Neutrophil (primary cell): ENCODE measurements around the gene GTF2H3.

Experiments
- H3K27ac ChIP-seq: fragments of 200-600 bp; sonication (generic); 2 replicates; pipeline ENCODE4 v1.5.1; 2016; ENCODE audit warnings: mild to moderate bottlenecking, moderate library complexity
- H3K27me3 ChIP-seq: fragments of 200-600 bp; sonication (generic); 2 replicates; pipeline ENCODE4 v1.6.0; 2016; ENCODE audit warnings: mild to moderate bottlenecking
- H3K36me3 ChIP-seq: fragments of 200-600 bp; sonication (generic); 2 replicates; pipeline ENCODE4 v1.5.1; 2017
- H3K4me1 ChIP-seq, 2 experiments: fragments of 200-600 bp in 1 of 2; sonication (generic) in 1 of 2; 1 replicate in 1 of 2; 2 replicates in 1 of 2; pipeline versions ENCODE4 v1.5.1 to v1.6.1; 2013 to 2016; ENCODE audit warnings: low read depth in 1 of 2, low read length in 1 of 2, mild to moderate bottlenecking in 1 of 2, moderate library complexity in 1 of 2; ENCODE audit not compliant: control insufficient read depth in 1 of 2, insufficient read depth in 1 of 2
- H3K4me3 ChIP-seq, 2 experiments: fragments of 200-600 bp in 1 of 2; sonication (generic) in 1 of 2; 1 replicate in 1 of 2; 2 replicates in 1 of 2; pipeline ENCODE4 v1.5.1; 2013 to 2016; ENCODE audit warnings: low read depth in 1 of 2, low read length in 1 of 2, mild to moderate bottlenecking in 1 of 2, moderate library complexity in 1 of 2
- H3K9me3 ChIP-seq: fragments of 200-600 bp; sonication (generic); 2 replicates; pipeline ENCODE4 v1.5.1; 2016
- CTCF ChIP-seq: fragments of 200-600 bp; sonication (generic); IDR thresholded peaks from 2 replicates; pipeline ENCODE4 v1.5.1; 2016; ENCODE audit warnings: antibody characterized with exemption

The GTF2H3 gene

GRCh38 chr12:123676616-123677320 lies 43.1 kb downstream of the GTF2H3 start:
- no peak for TF ChIP-seq CTCF
- H3K9me3 ChIP-seq: no peaks in the 10 kb centered on the region
- no peaks in the 10 kb centered on the region for H3K36me3 ChIP-seq
- H3K4me1 ChIP-seq: peaks cover 0 to under 1% of the 10 kb centered on the region in 2 experiments
- H3K4me3 ChIP-seq: no peak overlapping the region
- H3K27ac ChIP-seq: no peak overlapping the region
- H3K27me3 ChIP-seq: peaks cover 1% of the 10 kb centered on the region

- Histone ChIP-seq H3K4me1 (no peaks in the 10 kb centered on the region), H3K36me3 (no peaks in the 10 kb centered on the region), H3K9me3 (no peaks in the 10 kb centered on the region), H3K27me3 (no peaks in the 10 kb centered on the region), H3K4me3 (no peak overlapping the region), H3K27ac (no peak overlapping the region)
- TF ChIP-seq CTCF: no peak
These were observed 45.4 kb downstream of the GTF2H3 start for GRCh38 chr12:123678981-123679380.

GRCh38 chr12:123681605-123682004 lies 48.0 kb downstream of the GTF2H3 start:
- no peaks in the 10 kb centered on the region for H3K27me3 ChIP-seq
- no peak for TF ChIP-seq CTCF
- H3K9me3 ChIP-seq: no peaks in the 10 kb centered on the region
- no peak overlapping the region for H3K4me3 ChIP-seq
- H3K4me1 ChIP-seq: no peaks in the 10 kb centered on the region
- H3K36me3 ChIP-seq: no peaks in the 10 kb centered on the region
- H3K27ac ChIP-seq: no peak overlapping the region

- TF ChIP-seq CTCF: no peak
- H3K27ac ChIP-seq: no peak overlapping the region
- H3K27me3 ChIP-seq: no peaks in the 10 kb centered on the region
- H3K36me3 ChIP-seq: no peaks in the 10 kb centered on the region
- no peaks in the 10 kb centered on the region for H3K9me3 ChIP-seq
- H3K4me1 ChIP-seq: no peaks in the 10 kb centered on the region
- no peak overlapping the region for H3K4me3 ChIP-seq
These were observed 50.3 kb downstream of the GTF2H3 start for GRCh38 chr12:123683964-123684363.

GRCh38 chr12:123686636-123687190 lies 53.1 kb downstream of the GTF2H3 start:
- H3K27me3 ChIP-seq: no peaks in the 10 kb centered on the region
- H3K36me3 ChIP-seq: no peaks in the 10 kb centered on the region
- no peak for TF ChIP-seq CTCF
- H3K4me3 ChIP-seq: no peak overlapping the region
- H3K27ac ChIP-seq: no peak overlapping the region
- no peaks in the 10 kb centered on the region for H3K9me3 ChIP-seq
- no peaks in the 10 kb centered on the region for H3K4me1 ChIP-seq
